Stimulated activated CD8-positive, alpha-beta memory T cell treated with anti-CD3 and anti-CD28 coated beads, Interleukin-15, amount 100 ng/mL, for 1 hour (primary cell): ENCODE results near the gene AKTIP.
A peak's percentile ranks its signal among the peaks of the same experiment; 100 is the strongest.
"Not testable (repeated sequence)": the region's sequence is repeated elsewhere in the genome, so short reads cannot be mapped to it uniquely, and the experiment has no call there.

Source experiments
- DNase-seq: peaks from one replicate; pipeline ENCODE4 v3.0.0-alpha.2; 2020; ENCODE audit warnings: low read depth

Gene AKTIP

DNA sequence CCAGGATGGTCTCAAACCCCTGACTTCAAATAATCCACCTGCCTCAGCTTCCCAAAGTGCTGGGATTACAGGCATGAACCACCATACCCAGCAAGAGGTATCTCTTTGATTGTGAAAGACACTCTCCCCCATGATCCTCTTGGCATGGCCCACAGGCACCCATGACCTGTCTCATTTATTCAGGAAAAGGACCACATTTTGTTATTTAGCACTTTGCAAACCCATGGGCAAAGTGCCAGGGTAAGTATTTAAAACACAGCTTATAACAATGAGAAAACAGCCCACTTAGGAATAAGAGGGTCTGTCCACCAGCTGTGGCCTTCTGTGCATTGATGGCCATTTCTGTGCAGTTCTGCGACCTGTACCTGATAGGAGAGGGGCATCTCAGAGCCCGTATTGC, 12.8 kb upstream of the AKTIP start:
- DNase-seq, result no peak

DNA sequence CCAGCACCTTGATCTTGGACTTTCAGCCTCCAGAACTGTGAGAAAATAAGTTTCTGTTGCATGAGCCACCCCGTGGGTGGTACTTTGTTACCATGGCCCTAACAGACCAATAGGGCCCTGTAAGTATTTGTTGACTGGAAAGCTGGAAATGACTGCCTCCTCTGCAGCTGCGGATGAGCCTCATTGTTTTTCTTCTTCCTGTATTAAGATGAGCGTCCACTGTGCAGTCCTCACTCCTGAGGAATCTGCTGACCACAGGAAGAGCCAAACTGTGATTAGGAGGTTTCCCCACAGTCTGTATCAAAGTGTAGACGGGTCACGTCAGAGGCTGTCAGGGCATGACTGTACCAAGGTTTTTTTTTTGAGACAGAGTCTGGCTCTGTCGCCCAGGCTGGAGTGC, 12.2 kb upstream of the AKTIP start:
- DNase-seq, result no peak

DNA sequence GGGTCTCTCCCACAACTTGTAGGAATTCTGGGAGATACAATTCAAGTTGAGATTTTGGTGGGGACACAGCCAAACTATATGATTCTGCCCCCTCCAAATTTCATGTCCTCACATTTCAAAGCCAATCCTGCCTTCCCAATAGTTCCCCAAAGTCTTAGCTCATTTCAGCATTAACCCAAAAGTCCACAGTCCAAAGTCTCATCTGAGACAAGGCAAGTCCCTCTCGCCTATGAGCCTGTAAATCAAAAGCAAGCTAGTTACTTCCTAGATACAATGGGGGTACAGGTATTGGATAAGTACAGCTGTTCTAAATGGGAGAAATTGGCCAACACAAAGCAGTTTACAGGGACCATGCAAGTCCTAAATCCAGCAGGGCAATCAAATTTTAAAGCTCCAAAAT, 9.8 kb upstream of the AKTIP start:
- not testable (repeated sequence) for DNase-seq

DNA sequence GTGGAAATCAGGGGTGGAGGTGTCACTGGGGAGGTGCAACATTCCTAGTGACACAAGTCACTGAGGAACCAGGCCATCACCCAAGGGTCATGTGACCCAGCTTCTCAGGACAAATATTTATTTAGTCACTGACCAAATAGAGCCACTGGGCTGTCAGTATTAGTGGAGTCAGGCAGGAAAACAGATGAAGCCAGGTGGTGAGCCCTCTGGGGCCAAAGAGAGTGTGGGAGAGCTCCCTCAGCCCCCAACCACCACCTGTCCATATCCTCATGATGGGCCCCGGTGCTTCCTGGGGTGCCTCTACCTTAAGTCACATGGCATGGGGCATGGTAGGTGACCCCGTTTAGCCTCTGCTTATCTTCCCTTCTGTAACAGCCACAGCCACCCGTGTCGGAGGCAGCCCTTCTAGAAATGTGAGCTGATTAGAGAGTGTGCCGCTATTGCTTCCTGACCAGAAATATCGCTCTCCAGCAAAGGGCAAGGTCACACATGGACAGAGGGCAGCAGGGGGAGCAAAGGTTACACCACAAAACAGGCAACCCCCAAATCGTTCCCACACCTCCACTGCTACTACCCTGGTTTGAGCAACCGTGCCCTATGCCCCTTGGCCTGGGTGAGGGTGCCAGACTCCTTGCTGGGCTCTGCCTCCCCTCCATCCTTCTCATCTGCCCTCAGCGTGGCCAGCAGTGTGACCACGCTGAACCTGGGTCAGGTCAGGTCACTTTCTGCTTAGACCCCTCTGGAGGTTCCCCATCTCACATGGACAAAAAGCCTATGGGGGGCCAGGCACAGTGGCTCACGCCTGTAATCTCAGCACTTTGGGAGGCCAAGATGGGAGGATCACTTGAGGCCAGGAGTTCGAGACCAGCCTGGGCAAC, 8.6 kb upstream of the AKTIP start:
- DNase-seq, result no peak

DNA sequence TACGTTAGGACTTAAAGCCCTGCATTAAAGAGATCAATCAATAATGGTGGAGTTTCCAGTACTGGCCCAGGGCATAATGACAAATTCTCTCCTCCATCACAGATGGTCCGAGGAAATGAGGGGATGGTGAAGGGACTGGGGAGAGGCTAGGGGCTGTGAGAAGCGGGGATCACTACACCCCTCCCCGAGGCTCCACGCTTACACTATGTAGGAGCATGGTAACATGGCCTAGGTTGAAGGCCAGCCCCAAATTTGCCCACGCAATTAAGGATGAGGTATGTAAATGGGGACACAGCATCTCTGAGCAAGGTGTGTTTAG, 8.0 kb upstream of the AKTIP start:
- DNase-seq, result no peak

DNA sequence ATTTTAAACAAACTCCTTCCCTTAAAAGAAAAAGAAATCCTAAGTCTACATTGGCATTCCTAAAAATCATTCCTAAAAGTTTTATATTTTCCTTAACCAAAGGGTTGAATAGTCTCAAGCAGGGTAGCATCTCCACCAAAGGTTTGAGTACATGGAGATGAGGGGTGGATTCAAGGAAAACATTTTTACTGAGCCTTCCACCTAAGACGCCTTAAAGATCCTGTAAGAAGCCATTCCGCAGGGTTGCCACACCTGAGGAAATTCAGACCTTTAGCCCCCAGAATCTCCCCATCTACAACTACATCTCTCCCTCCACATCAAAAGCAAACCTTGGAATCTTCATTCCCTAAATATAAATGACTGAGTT, 7.7 kb upstream of the AKTIP start:
- no peak for DNase-seq

DNA sequence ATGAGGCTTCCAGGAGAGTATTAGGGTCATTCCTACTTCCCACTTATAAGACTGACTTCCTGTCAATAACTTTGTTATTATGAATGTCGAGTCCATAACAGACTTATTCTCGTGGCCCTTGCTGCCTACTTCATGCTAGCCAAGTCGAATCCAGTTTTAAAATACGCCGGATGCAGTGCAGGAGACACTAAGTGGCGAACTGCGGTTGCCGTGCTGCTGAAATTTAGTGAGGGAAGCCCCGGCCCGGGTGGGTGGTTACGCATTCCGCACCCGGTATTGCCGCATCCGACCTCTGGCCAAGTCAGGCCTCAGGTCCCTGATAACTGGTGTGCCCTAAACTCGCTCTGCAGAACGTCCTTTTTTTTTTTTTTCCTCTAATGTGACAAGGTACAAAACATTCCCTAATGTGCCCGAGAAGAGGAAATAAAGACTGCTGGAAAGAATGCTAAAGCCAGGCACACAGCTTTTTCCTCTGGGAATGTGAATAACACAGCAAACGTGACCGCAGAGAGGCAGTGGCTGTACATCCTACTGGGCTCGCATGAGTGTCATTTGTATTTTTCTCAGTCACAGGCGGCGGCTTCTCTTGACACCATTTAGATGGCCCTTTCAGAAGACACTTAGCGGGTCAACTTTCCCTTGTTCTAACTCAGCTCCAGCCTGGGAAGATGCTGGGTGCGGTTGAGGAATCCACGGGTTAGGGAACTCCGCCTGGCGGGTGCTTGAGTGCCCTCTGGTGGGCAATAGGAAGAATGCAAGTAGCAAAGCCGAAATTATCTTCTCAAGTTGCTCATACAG, 7.1 kb upstream of the AKTIP start:
- no peak for DNase-seq

DNA sequence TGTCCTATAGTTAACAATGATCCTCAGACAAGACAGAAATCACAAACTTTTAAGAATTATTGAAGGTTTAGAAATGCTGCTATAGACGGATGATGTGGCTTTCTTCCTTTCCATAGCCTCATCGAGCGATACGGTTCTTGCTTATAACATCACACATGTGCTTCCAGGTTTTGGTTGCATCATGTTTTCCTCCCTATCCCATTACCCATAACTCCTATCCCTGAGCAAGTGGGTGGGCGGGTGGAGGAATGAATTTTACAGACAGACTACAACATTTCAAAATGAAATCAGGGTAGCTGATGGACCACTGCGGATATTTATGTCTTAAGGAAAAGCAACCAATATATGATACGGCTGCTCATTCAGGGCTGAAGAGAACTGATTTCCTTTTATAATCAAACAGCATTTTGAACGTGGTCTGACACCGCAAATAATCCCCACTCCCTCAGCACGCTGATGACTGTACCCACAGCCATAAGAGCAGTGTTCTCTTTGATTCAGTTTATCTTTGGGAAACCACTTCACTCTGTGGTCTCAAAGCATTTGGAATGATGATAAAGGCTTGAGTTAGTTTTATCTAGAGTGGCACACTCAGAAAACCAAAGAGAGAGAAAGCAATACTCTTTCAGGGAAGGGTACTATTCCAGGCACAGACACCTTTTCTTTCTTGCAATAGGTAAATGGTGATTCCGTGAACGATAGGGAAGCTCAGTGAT, 4.6 kb upstream of the AKTIP start:
- DNase-seq, result no peak

DNA sequence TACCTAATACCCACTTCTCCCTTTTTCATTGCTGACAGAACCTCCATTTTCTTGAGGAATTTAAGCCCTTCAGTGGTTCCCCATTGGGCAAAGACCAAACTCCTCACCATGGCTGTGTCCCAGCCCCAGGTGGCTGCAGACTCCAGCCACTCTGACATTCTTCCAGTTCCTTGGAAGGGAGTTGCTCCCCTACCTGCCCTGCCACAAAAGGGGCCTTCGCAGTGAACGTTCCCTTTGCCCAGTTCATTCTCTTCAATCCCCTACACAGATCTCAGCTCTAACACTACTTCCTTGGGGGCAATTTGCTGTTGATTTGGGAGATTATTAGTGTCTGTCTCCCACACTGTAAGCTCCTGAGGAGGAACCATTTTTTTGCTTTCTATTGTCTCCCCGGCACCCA, 3.2 kb upstream of the AKTIP start:
- DNase-seq, result no peak

DNA sequence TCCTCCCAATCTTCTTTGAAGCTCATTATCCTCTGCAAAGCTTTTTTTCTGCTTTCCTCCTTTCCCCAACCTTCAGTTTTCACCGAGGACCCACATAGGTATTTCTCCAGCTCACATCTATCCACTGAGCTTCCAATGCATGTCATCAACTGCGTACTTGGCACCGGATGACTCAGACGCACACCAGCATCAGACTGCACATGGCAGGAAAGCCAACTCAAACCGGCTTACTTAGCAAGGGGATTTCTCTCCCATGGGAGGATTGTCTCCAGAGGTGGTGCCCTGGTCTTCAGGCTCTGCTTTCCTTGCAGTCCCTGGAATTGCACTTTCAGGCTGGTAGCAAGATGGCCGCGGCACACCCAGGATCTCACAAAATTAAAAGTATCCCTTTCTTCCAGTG, 1.7 kb upstream of the AKTIP start:
- no peak for DNase-seq

DNA sequence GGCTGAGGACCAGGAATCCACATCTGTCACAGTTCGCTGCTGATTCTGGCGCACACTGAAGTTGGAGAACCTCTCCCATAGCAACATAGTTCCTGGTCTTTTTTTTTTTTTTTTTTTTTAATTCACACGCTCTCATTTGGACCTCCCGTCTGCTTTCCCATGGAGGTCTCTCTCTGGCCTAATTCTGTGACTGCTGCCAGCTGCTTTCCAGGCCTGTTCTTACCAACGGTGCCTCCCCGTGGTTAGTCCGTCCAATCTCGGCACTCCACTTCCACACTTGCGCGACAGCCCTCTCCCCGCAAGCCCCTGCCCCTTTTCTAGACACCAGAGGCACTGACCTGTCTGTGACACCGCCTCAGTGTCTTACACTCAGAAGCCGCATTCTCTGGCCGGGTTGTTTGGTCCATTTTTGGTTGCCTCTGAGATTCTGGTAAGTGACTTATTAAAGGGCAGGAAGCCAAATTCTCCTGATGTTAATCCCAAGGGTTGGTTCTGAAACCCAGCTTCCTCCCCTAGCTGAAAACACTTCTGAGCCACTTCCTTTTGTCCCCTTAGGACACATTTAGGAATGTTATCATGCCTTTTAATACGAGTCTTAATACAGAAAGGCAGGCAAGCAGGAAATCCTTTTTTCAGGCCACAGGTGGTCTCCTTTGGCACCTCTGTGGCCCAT, 1.1 kb upstream of the AKTIP start:
- no peak for DNase-seq

DNA sequence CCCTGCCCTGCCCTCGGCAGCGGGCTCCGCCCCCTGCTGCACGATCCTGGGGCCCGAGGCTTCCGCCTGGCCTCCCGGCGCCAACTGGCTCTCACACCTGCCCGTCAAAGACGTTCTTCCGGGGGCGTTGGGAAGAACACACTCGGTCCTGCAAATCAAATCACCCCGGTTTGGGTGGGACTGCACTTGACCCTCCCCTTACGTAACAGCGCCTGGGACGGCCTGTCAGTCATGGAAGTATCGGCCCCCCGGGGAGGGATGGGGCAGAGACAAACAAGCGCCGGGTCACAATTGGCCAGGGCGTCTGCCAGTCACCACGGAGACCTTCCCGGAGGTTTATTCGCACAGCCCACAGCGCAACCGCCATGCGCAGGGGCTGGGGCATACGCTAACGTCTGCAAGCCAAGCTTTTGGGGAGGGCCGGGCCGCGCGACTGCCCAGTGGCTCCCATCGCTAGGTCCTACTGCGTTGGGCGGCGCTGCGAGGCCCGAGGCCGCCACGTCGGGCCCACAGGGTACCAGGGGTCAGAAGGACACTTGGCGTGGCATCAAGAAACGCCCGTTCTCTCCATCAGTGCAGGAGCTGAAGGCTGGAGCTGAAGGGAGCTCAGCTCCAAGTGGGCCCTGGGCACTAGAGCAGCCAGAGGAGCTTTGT, 388 bp upstream of the AKTIP start:
- DNase-seq, result peak; percentile 99

DNA sequence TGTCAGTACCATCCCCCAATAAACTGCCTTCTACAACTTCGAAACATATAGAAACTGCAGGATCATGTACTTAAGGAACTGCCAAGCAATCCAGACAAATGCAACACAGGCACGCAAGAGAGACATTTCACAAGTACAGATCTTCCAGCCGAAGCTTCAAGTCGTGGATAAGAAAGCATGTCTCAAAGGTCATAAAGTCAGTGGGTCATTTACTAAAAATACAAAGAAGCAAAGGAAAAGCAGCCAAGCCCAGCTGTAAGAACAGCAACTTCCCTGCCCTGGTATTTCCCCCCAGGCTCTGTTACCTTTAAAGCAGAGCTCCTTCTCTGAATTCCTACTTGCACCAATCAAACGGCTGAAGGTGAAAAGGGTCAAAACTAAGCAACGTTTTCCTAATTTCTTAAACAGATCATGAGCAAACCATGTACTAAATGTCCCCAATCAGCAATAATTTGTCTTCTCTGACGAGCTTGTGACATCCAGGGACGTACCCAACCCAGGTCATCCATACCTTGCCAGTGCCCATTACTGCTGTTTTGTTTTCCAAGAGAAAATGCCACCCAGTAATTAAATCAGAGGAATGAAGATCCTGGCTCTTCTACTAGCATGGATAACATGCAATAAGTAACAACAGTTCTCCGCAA, 1.7 kb downstream of the AKTIP start:
- no peak for DNase-seq

DNA sequence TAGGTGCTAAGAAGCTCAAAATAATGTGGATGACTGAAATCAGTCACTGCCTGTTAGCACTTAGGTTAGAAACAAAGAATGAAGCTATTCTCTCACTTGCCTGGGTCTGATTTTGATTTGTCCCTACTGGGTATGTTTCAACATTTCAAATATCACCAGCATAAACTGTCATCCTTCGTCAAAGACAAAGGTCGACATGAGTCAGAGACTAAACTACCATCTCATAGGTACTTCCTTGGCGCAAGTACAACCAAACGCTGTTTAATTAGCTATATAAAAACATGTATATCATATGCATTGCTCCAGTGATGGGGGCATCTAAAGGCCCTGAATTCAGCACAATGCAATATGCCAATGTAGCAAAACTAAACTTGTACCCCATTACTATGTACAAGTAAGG, 4.0 kb downstream of the AKTIP start:
- DNase-seq, result no peak

DNA sequence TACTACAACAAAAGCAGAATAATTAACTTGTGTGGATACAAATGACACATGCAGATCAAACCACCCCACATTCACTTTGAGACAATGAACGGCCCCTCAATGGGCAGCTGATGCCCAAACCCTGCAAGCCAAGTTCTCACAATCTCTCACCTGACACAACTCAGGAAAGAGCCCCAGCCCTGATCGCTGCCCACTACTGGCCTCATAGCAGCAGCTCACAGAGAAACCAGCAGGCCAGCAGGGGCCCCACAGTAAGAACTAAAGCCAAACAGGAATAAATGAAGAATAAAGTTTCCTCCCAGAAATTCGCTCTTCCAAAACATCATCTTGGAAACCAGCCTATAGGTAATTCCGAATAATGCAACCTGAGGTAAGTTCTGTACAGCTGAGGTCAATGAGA, 7.7 kb downstream of the AKTIP start:
- DNase-seq, result no peak

DNA sequence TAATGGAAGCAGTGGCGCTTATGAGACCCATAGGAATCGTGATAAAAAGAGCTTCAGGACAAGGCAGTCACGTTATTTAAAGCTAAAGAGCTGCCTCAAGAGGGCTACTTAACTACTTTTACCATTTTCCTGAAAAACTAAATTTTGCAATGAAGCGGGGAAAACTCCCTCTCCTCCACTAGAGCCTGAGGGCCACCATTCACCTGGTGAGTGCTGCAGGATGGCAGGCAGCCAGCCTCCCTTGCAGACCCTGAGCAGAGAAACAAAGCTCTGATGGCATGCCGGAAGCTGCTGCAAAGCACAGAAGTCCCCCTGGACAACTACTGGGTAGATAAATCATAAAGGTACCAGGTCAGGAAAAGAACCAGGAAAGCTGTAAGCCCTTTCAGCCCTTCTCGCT, 8.4 kb downstream of the AKTIP start:
- no peak for DNase-seq

DNA sequence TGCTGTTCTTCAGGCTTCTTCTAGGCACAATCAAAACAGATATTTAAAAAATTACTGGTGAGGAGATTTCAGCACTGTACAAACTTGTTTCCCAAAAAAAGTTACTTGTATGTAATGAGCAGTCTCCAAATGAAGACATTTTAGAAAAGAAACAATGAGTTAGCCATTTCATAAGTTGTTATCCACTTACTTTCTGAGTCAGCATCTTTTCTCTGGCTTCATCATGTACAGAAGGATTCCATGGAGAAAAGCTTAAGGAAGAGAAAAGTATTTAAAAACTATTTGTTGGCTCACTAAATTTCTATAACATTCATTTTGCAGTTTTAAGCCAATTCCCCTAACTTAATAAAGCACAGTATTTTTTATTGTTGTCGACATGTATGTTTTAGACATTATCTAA, 10.5 kb downstream of the AKTIP start:
- DNase-seq, result no peak

DNA sequence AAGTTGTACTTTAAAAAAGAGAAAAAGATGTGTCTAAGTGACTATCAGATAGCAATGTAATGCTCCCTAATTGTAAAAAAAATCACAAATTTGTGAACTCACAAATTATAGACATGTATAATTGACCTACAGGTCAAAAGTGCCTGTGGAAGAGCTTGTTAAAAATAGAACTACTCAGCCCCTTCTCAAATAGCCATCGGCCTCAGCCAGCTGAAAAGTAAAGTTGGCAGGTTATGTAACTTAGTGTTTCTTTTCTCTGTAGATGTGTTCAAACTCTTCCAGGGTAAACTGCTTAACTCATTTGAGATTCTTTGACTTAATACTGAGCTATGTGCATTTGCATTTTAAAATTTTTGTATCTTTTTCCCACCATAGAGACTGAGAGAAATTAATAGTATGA, 13.3 kb downstream of the AKTIP start:
- no peak for DNase-seq

DNA sequence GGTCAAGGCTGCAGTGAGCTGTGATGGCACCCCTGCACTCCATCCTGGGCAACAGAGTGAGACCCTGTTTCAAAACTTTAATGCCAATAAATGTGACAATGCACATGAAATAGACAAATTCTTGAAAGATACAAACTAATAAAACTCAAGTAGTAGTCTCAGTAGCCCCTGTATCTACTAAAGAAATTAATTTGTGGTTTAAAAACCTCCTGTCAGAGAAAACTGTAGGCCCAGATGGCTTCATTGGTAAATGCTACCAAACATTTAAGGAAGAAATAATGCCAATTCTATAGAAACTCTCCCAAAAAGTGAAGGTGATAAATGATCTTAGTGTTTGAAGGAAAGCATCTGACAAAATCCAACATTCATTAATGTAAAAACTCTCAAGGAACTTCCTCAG, 16.8 kb downstream of the AKTIP start:
- no peak for DNase-seq

DNA sequence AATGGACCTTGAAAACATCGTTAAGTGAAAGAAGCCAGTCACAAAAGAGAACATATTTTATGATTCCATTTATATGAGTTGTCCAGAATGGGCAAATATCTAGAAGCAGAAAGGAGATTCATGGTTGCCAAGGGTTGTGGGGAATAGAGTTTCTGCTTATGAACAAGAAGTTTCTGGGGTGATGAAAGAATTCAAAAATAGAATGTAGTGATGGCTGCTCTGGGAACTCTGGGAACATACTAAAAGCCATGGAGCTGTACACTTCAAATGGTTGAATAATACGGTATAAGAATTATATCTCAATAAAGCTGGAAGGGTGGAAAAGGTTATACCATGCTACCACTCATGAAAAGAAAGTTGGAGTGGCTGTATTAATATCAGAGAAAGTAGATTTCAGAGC, 18.5 kb downstream of the AKTIP start:
- no peak for DNase-seq

DNA sequence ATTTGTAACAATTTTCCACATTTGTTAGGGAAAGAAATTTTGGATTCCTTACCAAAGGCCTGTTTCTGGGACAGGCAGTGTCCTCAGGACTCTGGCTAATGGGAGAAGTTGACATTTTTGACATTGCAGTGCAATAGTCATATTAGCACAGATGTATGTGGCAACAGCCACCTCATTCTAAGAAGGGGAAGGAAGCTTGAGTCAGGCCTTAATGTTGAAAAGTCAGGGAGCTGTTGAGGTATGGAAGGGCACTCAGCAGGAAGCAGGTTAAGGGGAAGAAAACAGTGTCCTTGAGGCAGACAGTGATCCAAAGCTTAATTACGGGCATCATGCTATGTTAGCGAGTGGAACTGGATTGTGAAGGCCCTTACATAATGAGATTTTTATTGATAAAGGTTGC, 20.9 kb downstream of the AKTIP start:
- DNase-seq, result no peak

DNA sequence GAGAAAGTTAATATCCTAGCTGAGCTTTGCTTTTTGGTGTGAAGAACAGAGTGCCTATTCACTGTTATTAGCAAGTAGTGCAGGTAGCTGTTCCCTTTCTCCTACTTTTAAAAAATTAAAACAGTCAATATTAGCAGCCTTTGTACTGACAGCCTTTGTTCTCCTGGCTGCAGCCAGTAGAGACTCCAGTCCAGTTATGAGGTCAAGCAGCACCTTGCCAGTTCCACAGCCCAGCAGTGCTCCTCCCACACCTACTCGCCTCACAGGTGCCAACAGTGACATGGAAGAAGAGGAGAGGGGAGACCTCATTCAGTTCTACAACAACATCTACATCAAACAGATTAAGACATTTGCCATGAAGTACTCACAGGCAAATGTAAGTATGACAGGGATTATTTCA, 22.6 kb downstream of the AKTIP start:
- no peak for DNase-seq
